ENCODE data around the gene CCN5. TPM values are rescaled to one million over a fixed set of nuclear protein-coding genes. Genes with fewer than 3 reads are reported as not detected.
"Not testable (repeated sequence)": the region's sequence is repeated elsewhere in the genome, so short reads cannot be mapped to it uniquely, and the experiment has no call there.

Gene CCN5, protein sequence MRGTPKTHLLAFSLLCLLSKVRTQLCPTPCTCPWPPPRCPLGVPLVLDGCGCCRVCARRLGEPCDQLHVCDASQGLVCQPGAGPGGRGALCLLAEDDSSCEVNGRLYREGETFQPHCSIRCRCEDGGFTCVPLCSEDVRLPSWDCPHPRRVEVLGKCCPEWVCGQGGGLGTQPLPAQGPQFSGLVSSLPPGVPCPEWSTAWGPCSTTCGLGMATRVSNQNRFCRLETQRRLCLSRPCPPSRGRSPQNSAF
- total RNA-seq (100 to 1,000 TPM in 1 of 2 donors, 10 to 100 TPM in 1; 59.4 to 186 TPM), polyA plus RNA-seq (100 to 1,000 TPM in 1 of 2 donors, 10 to 100 TPM in 1; 93.1 to 137 TPM)
- long read RNA-seq, donor 1, transcript WISP2-203 (5 exons, 1,600 nt), result major isoform, 36 of 93 reads
- long read RNA-seq, donor 1, transcript WISP2-201 (4 exons, 1,403 nt), result minor isoform, 24 of 93 reads
- long read RNA-seq, donor 1, partial matches to known transcripts, result 7 of 93 reads
- long read RNA-seq, donor 1, other reads (novel, unspliced or antisense), result 23 of 93 reads
- long read RNA-seq, donor 2, transcript WISP2-201 (4 exons, 1,403 nt), result major isoform, 34 of 89 reads
- long read RNA-seq, donor 2, transcript WISP2-203 (5 exons, 1,600 nt), result minor isoform, 18 of 89 reads
- long read RNA-seq, donor 2, transcript WISP2-205 (2 exons, 2,759 nt), result minor isoform, 7 of 89 reads
- long read RNA-seq, donor 2, partial matches to known transcripts, result 3 of 89 reads
- long read RNA-seq, donor 2, other reads (novel, unspliced or antisense), result 27 of 89 reads

DNA sequence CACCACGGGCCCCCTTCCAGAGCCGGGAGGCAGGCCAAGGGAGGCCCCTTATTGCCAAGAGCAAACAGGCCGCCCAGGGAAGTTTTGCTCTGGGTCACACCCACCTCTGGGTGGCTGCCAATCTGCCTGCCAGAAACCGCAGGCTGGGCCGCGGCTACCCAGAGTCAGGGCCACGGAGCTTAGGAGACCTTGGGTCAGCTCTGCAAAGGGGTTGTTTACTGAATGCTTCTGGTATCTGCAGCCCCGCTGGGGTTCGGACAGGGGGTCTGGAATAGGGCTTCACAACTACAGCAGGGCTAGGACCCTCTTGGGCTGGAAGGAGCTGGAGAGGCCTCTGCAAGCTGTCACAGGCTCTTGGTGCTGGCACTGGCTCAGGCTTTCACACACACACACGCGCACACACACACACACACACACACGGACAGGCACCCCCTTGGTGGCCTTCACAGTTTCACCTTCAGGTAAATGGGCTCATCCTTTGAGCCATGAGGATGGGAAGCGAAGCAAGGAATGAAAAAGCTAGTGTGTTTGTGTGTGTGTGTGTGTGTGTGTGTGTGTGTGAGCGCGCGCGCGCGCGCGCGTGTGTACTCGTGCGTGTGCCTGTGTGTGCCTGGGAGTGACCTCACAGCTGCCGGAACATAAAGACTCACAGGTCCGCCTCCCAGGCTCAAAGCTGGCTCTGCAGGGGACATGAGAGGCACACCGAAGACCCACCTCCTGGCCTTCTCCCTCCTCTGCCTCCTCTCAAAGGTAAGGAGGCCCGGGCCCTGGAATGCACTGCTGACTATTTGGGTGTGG is at the start of gene CCN5:
TSS of gene CCN5 (plus strand) at position 669 of the 798 bp plus-strand sequence. CDS start at position 691, 22 bp downstream.
- Histone ChIP-seq H3K27me3 (ENCODE audit: control insufficient read depth in 1 of 2, insufficient read depth in 2 of 2, low read length in 1 of 2) (no peaks in the 10 kb centered on the region), H3K9me3 (ENCODE audit: control insufficient read depth, low read length) (no peaks in the 10 kb centered on the region), H3K36me3 (ENCODE audit: control insufficient read depth in 1 of 2, insufficient read depth in 2 of 2, low read length in 1 of 2) (no peaks in the 10 kb centered on the region), H3K4me1 (ENCODE audit: control insufficient read depth in 1 of 2, insufficient read depth in 2 of 2, low read length in 2 of 2) (peaks cover 3 to 5% of the 10 kb centered on the region in 2 donors), H3K27ac (ENCODE audit: low read depth in 1 of 2, low read length in 2 of 2) (peak within 1 kb of the TSS in 1 of 2 donors; percentile 85), H3K4me3 (ENCODE audit: low read length in 2 of 2) (peak within 1 kb of the TSS in 1 of 2 donors; percentile 11)
- DNase-seq (peak; percentile 95 to 96), ATAC-seq (ENCODE audit: low FRiP score) (peak; percentile 89)
- WGBS, 2 donors, result 28 to 29% methylated on average over 26 to 28 of the region's 28 CpGs
- intact Hi-C loops (cut with DNase I), result no loop called here

DNA sequence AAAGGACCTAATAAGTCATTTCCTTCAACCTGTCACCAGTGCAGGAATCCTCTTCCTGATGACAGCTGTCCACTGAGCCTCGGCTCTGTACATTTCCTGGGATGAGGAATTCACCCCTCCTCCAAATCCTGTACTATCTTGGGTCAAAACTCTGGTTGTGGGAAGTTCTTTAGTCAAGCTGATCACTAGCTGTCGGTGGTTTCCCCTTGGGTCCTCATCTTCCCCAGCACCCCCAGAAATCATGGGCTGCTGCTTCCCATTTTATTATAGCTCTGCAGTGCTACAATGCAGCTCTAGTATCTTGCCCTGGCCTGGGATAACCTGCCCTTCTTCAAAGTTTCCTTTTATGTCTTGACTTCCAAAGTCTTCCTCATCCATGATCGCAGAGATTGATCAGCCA is 49.1 kb upstream of the CCN5 start:
- Histone ChIP-seq H3K27ac (ENCODE audit: low read depth in 1 of 2, low read length in 2 of 2) (no peak overlapping the region), H3K4me3 (ENCODE audit: low read length in 2 of 2) (no peak overlapping the region), H3K36me3 (ENCODE audit: control insufficient read depth in 1 of 2, insufficient read depth in 2 of 2, low read length in 1 of 2) (no peaks in the 10 kb centered on the region), H3K9me3 (ENCODE audit: control insufficient read depth, low read length) (no peaks in the 10 kb centered on the region), H3K4me1 (ENCODE audit: control insufficient read depth in 1 of 2, insufficient read depth in 2 of 2, low read length in 2 of 2) (no peaks in the 10 kb centered on the region), H3K27me3 (ENCODE audit: control insufficient read depth in 1 of 2, insufficient read depth in 2 of 2, low read length in 1 of 2) (no peaks in the 10 kb centered on the region)
- 79 to 91% methylated on average over 3 of the region's 3 CpGs for WGBS, 2 donors
- DNase-seq (no peak), ATAC-seq (ENCODE audit: low FRiP score) (no peak)
- intact Hi-C loops (cut with DNase I), result no loop called here

- 72 to 74% methylated on average over 9 of the region's 9 CpGs for WGBS, 2 donors
- H3K27ac ChIP-seq (ENCODE audit: low read depth in 1 of 2, low read length in 2 of 2); H3K9me3 ChIP-seq (ENCODE audit: control insufficient read depth, low read length); H3K27me3 ChIP-seq (ENCODE audit: control insufficient read depth in 1 of 2, insufficient read depth in 2 of 2, low read length in 1 of 2); intact Hi-C loops (cut with DNase I); H3K36me3 ChIP-seq (ENCODE audit: control insufficient read depth in 1 of 2, insufficient read depth in 2 of 2, low read length in 1 of 2); H3K4me3 ChIP-seq (ENCODE audit: low read length in 2 of 2); ATAC-seq (ENCODE audit: low FRiP score); DNase-seq; H3K4me1 ChIP-seq (ENCODE audit: control insufficient read depth in 1 of 2, insufficient read depth in 2 of 2, low read length in 2 of 2): not testable (repeated sequence)
Measured at GRCh38 chr20:44670851-44671250, 44.3 kb upstream of the CCN5 start.

GRCh38 chr20:44671541-44671940 is 43.6 kb upstream of the CCN5 start:
- H3K4me1 ChIP-seq (ENCODE audit: control insufficient read depth in 1 of 2, insufficient read depth in 2 of 2, low read length in 2 of 2); H3K36me3 ChIP-seq (ENCODE audit: control insufficient read depth in 1 of 2, insufficient read depth in 2 of 2, low read length in 1 of 2); H3K27me3 ChIP-seq (ENCODE audit: control insufficient read depth in 1 of 2, insufficient read depth in 2 of 2, low read length in 1 of 2); ATAC-seq (ENCODE audit: low FRiP score); intact Hi-C loops (cut with DNase I); H3K27ac ChIP-seq (ENCODE audit: low read depth in 1 of 2, low read length in 2 of 2); H3K4me3 ChIP-seq (ENCODE audit: low read length in 2 of 2); DNase-seq; H3K9me3 ChIP-seq (ENCODE audit: control insufficient read depth, low read length): not testable (repeated sequence)
- WGBS, 2 donors, result 86 to 91% methylated on average over 6 of the region's 7 CpGs

DNA sequence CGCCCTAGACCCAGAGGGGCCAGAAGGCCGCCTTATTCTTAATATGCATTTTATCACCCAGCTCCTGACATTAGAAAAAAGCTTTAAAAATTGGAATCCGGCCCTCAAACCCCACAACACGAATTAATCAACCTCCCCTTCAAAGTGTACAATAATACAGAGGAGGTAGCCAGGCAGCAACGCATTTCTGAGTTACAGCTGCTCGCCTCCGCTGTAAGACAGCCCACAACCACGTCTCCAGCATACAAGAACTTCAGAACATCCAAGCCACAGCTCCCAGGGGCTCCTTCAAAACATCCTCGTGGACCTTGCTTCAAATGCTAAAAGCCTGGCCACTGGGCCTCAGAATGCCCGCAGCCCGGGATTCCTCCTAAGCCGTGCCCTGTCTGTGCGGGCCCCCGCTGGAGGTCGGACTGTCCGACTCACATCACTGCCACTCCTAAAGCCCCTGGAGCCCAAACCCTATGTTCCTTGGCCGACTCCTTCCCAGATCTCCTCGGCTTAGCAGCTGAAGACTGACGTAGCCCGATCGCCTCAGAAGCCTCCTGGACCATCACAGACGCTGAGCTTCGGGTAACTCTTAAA is 42.8 kb upstream of the CCN5 start:
- ATAC-seq (ENCODE audit: low FRiP score); DNase-seq; H3K27ac ChIP-seq (ENCODE audit: low read depth in 1 of 2, low read length in 2 of 2); intact Hi-C loops (cut with DNase I); H3K4me1 ChIP-seq (ENCODE audit: control insufficient read depth in 1 of 2, insufficient read depth in 2 of 2, low read length in 2 of 2); H3K36me3 ChIP-seq (ENCODE audit: control insufficient read depth in 1 of 2, insufficient read depth in 2 of 2, low read length in 1 of 2); H3K27me3 ChIP-seq (ENCODE audit: control insufficient read depth in 1 of 2, insufficient read depth in 2 of 2, low read length in 1 of 2); H3K9me3 ChIP-seq (ENCODE audit: control insufficient read depth, low read length); H3K4me3 ChIP-seq (ENCODE audit: low read length in 2 of 2): not testable (repeated sequence)
- 86 to 89% methylated on average over 23 of the region's 23 CpGs for WGBS, 2 donors

DNA sequence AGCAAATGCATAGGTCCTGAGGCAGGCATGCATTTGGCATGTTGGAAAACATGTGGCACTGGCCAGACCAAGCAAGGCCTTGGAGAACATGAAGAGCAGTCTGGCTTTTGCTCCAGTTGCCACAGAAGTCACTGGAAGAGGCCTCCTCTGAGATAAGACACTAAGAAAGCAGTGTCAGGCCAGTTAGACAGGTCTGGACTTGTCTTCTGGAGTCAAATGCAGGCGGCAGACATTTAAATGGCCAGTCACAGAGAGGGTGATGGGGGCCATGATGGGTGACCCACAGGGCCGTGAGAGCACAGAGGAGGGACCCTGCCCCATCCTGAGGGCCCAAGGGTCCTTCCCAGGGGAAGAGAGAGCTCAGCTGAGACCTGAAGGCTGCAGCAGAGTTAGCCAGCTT is 36.9 kb upstream of the CCN5 start:
- no peaks in the 10 kb centered on the region for H3K9me3 ChIP-seq (ENCODE audit: control insufficient read depth, low read length)
- ATAC-seq (ENCODE audit: low FRiP score) (no peak), DNase-seq (no peak)
- no peak overlapping the region for H3K27ac ChIP-seq (ENCODE audit: low read depth in 1 of 2, low read length in 2 of 2)
- H3K4me1 ChIP-seq (ENCODE audit: control insufficient read depth in 1 of 2, insufficient read depth in 2 of 2, low read length in 2 of 2), result no peaks in the 10 kb centered on the region
- intact Hi-C loops (cut with DNase I), result no loop called here
- no peaks in the 10 kb centered on the region for H3K36me3 ChIP-seq (ENCODE audit: control insufficient read depth in 1 of 2, insufficient read depth in 2 of 2, low read length in 1 of 2)
- 85 to 86% methylated on average over 2 of the region's 2 CpGs for WGBS, 2 donors
- H3K27me3 ChIP-seq (ENCODE audit: control insufficient read depth in 1 of 2, insufficient read depth in 2 of 2, low read length in 1 of 2), result no peaks in the 10 kb centered on the region
- H3K4me3 ChIP-seq (ENCODE audit: low read length in 2 of 2), result no peak overlapping the region

GRCh38 chr20:44678990-44679611 is 36.1 kb upstream of the CCN5 start:
- no peaks in the 10 kb centered on the region for H3K27me3 ChIP-seq (ENCODE audit: control insufficient read depth in 1 of 2, insufficient read depth in 2 of 2, low read length in 1 of 2)
- no peaks in the 10 kb centered on the region for H3K36me3 ChIP-seq (ENCODE audit: control insufficient read depth in 1 of 2, insufficient read depth in 2 of 2, low read length in 1 of 2)
- H3K4me1 ChIP-seq (ENCODE audit: control insufficient read depth in 1 of 2, insufficient read depth in 2 of 2, low read length in 2 of 2), result no peaks in the 10 kb centered on the region
- no peak overlapping the region for H3K27ac ChIP-seq (ENCODE audit: low read depth in 1 of 2, low read length in 2 of 2)
- 89 to 90% methylated on average over 12 of the region's 12 CpGs for WGBS, 2 donors
- intact Hi-C loops (cut with DNase I), result no loop called here
- no peak for ATAC-seq (ENCODE audit: low FRiP score)
- H3K9me3 ChIP-seq (ENCODE audit: control insufficient read depth, low read length), result no peaks in the 10 kb centered on the region
- DNase-seq, result no peak
- H3K4me3 ChIP-seq (ENCODE audit: low read length in 2 of 2), result no peak overlapping the region
